ENCODE results near the gene GNRHR. TPM values are rescaled to one million over a fixed set of nuclear protein-coding genes. Genes with fewer than 3 reads are reported as not detected.
"Not testable (repeated sequence)": the region's sequence is repeated elsewhere in the genome, so short reads cannot be mapped to it uniquely, and the experiment has no call there.

Gene GNRHR
- total RNA-seq, 1 donor from 2014 or later = not detected

DNA sequence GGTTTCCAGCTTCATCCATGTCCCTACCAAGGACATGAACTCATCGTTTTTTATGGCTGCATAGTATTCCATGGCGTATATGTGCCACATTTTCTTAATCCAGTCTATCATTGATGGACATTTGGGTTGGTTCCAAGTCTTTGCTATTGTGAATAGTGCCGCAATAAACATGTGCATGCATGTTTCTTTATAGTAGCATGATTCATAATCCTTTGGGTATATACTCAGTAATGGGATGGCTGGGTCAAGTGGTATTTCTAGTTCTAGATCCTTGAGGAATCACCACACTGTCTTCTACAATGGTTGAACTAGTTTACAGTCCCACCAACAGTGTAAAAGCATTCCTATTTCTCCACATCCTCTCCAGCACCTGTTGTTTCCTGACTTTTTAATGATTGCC lies 23.7 kb downstream of the GNRHR start:
- intact Hi-C loops (cut with micrococcal nuclease) = not testable (repeated sequence)

DNA sequence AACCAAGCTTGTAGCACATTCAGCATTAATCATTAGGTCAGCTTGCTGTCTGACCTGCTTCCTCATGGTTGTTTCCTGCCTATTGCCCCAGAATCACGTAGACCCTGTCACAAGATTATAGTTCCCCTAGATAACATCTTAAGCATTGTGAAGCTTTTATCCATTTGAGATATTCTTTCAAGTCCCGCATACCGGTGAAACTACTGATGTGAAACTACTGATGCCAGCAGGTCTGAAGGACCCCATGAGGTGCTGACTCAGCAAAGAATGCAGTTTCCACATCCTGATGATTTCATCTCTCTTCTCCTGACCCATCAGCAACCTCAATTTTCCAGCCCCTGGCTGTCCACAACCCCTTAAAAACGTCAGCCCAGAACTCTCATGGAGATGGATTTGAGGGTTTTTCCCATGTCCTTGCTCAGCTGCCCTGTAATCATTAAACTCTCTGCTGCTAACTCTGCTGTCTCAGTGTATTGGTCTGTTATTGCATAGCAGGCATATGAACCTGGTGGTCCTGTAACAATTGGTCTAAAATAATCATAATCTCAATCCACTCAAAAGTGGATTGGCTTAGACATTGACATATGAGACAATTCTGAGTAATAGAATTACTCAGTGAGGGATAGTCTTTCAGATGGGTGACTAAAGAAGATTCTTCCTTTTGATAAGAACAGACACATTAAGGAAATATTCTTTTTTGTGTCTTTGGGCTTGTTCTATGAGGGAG lies 26.9 kb downstream of the GNRHR start:
- intact Hi-C loops (cut with micrococcal nuclease) = no loop called here

GRCh38 chr4:67725981-67726380 lies 28.2 kb downstream of the GNRHR start:
- intact Hi-C loops (cut with micrococcal nuclease) = no loop called here

DNA sequence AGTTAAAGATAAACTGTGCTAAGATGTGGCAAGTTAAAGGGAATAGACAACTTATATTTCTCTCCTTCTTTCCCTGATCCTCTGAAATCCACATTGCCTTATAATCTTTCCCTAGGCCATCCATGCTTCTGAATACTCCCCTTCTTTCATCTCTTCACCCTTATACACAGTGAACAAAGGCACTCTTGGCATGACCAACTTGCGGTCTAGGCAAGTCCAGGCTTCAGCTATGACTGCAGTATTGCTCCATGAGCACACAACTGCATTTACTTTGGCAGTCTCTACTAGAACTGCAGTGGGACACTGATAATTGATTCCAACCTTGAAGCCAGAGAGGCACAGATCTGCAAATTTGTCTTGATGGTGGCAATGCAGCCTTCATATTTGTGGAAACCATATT lies 29.1 kb downstream of the GNRHR start:
- intact Hi-C loops (cut with micrococcal nuclease) = no loop called here

GRCh38 chr4:67723949-67724348 lies 30.2 kb downstream of the GNRHR start:
- intact Hi-C loops (cut with micrococcal nuclease) = no loop called here

- intact Hi-C loops (cut with micrococcal nuclease) = no loop called here
Observed at GRCh38 chr4:67723341-67723740, 30.8 kb downstream of the GNRHR start.

- intact Hi-C loops (cut with micrococcal nuclease) = no loop called here
Observed at GRCh38 chr4:67721770-67722597, 32.2 kb downstream of the GNRHR start.

DNA sequence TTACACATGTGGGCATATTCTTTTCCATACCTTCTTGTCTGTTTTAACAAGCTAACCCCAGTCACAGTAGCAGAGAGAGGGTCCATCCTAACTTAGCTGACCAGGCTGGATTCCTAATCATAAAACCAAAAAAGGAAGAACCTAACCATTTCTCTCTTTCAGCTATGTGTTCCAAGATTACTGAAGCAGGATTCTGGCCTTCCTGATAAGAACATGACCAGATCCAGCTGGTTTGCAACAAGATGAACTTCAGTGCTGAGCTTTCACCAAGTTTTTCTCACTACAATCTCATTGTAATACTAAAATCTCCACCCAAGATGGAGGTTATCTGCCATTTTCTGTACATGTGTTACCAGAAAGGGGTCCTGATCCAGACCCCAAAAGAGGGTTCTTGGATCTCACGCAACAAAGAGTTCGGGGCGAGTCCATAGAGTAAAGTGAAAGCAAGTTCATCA lies 32.8 kb downstream of the GNRHR start:
- intact Hi-C loops (cut with micrococcal nuclease) = no loop called here

- intact Hi-C loops (cut with micrococcal nuclease) = no loop called here
Observed at GRCh38 chr4:67719953-67720617, 34.1 kb downstream of the GNRHR start.

DNA sequence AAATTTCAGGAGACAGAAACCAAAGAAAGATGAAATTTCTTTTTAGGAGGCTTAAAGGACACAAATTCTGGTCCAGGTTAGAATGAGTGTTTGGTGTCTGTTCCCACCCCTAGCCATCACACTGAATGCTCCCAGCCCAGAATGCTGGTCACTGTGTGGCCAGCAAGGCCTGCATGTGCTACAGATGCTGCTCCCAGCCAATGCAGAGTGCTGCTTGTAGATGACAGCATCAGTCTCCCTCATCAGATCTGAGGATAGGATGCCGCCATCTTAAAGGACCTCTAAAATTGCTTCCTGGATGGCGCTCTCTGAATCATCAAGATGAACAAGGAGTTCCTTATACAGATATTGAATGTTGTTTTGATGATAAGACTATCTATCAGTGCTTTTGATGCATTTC lies 35.3 kb downstream of the GNRHR start:
- intact Hi-C loops (cut with micrococcal nuclease) = no loop called here

GRCh38 chr4:67717586-67717985 lies 36.6 kb downstream of the GNRHR start:
- intact Hi-C loops (cut with micrococcal nuclease) = no loop called here

DNA sequence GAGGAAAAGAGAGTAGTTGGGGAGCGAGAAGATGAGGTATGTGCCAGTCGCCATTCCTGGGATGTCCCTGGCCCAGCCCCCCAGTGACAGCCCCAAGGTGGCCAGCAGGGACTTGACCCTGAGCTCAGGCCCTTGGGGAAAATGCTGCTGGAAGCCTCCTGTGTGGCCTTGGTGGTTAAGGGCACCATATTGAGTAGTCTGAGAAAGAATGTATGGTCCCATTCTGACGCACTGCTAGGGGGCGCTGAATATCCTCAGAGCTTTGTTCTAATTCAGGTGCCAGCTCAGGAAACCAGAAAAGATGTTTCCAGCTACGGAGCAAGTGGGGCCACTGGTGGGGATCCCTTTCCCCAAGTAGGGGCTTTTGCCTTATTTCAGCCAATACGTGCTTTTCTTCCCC lies 39.2 kb downstream of the GNRHR start:
- intact Hi-C loops (cut with micrococcal nuclease) = loop anchor here (2.0 kb wide), 1 partner anchor 14 kb away; the partner anchor contains the start of gene UBA6

DNA sequence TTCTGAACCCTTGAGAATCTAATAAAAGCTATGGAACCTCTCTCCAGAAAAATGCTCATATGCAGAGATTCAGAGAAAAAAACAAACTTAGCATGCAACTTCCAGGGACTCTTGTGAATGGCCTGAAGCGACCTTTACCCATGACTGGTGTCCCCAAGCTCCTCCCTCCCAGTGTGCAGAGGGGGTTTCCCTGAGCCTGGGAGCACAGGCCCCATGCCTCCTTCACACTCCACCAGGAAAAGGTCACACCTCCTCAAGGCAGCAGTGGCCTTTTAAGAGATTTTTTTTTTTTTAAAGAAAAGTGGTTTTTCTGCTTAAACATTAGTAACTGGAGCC lies 40.0 kb downstream of the GNRHR start:
- intact Hi-C loops (cut with micrococcal nuclease) = loop anchor here (2.0 kb wide), 1 partner anchor 13 kb away; the partner anchor contains the start of gene UBA6

GRCh38 chr4:67713529-67714247 lies 40.5 kb downstream of the GNRHR start:
- intact Hi-C loops (cut with micrococcal nuclease) = loop anchor here (2.0 kb wide), 1 partner anchor 13 kb away; the partner anchor contains the start of gene UBA6

GRCh38 chr4:67712650-67713528 lies 41.3 kb downstream of the GNRHR start:
- intact Hi-C loops (cut with micrococcal nuclease) = no loop called here

DNA sequence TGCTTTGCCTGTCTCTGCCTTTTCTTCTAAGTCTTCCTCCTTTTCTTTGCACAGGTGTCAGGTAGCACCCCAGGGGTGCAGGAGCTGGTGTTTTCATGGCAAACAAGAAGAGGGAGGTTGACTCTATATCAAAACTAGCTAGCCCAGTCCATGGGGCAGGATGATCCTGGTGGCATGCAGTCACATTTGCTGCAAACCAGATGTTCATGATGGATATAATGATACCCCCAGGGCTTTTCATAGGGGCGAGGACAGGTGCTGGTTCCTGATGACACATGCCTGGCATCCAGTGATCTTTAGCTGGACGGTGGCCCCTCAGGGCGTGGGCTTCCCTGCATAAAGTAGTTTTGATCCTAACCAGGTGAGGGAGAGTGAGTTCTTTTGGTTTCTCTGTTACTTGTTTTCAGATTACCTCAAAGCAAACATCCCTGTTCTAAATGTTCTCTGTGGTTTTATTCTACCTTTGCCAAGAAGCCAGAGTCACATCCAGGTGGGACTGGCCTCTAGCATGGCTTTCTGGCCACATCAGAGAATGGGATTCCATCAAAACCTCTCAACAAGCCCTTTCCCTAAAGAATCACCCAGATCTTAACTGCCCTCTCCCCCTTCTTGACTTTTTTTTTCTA lies 42.1 kb downstream of the GNRHR start:
- intact Hi-C loops (cut with micrococcal nuclease) = no loop called here

DNA sequence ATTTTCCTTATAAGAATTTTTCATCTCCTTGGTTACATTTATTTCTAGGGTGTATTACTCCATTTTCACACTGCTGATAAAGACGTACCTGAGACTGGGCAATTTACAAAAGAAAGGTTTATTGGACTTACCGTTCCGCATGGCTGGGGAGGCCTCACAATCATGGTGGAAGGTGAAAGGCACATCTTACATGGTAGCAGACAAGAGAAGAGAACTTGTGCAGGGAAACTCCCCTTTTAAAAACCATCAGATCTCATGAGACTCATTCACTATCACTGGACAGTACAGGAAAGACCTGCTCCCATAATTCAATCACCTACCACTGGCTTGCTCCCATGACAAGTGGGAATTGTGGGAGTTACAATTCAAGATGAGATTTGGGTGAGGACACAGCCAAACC lies 47.5 kb downstream of the GNRHR start:
- intact Hi-C loops (cut with micrococcal nuclease) = not testable (repeated sequence)

- intact Hi-C loops (cut with micrococcal nuclease) = no loop called here
Observed at GRCh38 chr4:67704843-67705242, 49.3 kb downstream of the GNRHR start.

- intact Hi-C loops (cut with micrococcal nuclease) = no loop called here
Observed at GRCh38 chr4:67702166-67702565, 52.0 kb downstream of the GNRHR start.

DNA sequence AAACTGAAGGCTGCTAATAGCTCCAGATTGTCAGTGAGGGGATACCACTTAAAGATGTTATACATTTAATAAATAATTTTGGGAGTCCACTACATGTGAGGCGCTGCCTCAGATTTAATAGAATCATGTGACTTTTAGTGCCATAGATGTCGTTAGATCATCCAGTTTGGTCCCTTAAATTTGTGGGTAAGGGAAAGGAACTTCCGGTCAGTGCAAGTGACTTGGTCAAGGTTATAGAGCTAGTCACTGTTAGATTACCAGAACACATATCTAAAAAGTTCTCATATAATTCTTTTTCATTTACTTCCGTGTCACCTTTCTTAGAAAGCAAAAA lies 52.7 kb downstream of the GNRHR start:
- intact Hi-C loops (cut with micrococcal nuclease) = loop anchor here (1.0 to 2.0 kb wide), 9 partner anchors 13 to 649 kb away; partner anchors contain the start of genes CENPC and YTHDC1
